GM11168 (cell line): ENCODE results near the gene SND1.
"Not testable (repeated sequence)": the region's sequence is repeated elsewhere in the genome, so short reads cannot be mapped to it uniquely, and the experiment has no call there.

Source experiments
- in situ Hi-C: fragments of 300-500 bp; cut with MboI; formaldehyde crosslinking; loops from one replicate; pipeline ENCODE4 v1.12.0; 2022; ENCODE audit warnings: low sequenced_read_pairs; ENCODE audit not compliant: unreplicated experiment

The SND1 gene

DNA sequence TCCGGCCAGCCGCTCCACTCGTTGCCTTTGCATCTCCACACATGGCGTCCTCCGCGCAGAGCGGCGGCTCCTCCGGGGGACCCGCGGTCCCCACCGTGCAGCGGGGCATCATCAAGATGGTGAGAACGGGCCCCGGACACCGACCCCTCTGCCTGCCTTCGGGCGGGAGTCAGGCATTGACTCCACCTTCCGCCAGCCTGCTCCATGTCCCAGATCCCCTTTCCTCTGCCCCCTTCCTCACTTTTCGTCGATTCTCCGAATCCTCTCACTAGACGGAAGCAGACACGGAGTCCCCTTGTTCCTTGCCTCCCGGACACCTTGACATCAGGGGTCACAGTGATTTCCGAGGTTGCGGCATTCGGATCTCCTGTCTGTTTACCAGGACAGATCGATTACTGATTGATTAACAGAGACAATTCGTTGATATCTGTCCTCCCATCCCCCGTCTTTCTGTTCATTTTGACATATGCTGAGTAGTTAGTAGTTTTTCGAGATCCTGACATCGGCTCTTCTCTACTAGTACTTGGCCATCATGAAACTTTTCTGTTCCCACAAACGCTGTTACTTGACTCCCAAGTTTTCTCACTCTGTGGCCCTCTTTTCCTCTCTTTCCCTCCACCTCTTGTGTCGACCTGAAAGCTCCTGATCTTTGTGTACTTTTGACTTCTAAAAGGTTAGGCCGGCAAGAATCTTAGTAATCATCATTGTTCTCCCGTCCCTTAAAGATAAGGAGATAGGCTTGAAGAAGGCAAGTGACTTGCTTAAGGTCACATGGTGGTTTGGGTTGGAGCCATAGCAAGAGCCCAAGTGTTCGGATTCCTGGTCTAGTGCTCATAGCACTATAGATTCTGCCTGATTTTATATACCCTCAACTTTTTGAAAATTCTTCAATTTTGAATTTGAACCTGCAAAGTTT lies 597 bp downstream of the SND1 start:
- in situ Hi-C loops, result no loop called here

DNA sequence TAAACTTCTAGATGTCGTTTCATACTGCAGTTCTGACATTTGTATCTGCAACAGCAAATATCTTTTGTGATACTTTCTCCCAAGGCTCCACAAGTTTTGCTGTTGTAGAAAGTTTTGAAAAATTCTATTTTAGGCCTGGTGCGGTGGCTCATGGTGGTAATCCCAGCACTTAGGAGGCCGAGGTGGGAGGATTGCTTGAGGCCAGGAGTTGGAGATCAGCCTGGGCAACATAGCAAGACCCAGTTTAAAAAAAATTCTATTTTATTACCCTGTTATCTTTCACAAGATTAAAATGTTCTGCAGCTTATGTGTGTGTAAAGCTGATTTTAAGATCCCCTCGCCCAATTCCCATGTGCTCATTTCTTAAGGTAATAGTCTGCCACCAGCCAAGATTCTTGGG lies 1.4 kb downstream of the SND1 start:
- in situ Hi-C loops, result no loop called here

DNA sequence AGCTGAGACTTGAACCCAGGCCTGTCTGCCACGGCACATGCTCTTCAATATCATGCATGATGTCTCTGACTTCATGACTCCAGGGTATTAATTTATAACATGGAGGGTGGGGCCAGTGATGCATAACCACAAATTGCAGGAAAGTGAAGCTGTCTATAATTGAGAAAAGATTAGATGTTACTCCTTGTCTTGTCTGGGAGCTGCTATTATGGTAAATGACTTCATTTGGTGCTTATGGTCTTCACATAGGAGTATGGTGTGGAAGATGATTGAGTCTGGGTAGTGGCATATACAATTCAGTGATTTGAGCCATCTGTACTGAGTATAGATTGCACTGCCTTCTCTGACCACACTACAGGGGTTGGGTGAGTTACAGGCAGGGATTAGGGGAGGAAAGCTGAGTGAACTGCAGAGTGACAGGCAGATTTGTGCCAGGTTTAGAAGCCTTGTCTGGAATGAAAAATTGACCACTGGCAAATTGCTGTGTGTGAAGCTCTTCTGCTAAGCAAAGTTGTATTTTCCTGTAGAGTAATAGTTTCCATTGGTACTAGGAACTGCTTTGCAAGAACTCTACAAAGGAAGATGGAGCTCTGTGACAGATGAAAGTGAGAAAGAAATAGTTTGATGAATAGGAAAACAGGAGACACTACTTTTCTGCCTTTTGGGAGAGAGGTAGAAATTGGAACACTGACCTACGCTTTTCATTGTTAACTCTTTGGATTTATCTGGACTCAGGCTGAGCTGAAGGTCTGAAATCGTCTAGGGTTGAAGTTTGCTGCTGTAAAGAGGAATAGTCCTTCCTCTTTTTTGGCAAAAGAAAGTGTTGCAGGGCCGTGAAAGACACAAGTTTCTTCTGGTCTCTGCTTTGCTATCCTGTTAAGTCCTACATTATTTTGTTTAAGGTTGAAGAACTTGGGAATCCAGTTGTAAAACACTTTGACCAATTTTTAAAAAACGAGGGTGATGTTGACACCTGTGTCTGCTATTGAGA lies 2.7 kb downstream of the SND1 start:
- in situ Hi-C loops, result no loop called here

DNA sequence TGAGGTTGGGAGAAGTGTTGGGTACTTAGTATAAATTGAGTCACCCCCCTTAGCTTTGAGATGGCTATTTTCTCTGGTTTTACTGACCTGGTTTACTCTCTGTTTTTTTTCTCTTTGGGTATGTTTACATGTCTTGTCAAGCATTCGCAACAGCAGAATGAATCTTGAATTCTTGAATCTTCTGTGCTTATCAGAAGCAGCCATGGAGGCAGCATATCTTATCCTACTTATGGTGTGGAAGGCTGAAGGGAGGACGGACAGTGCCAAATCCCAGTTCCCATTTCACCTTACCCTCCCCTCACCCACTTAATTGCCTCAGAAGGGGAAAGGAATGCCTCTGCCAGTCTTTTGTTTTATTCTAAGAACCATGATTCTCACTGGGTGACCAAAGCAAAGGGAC lies 3.7 kb downstream of the SND1 start:
- in situ Hi-C loops, result no loop called here

DNA sequence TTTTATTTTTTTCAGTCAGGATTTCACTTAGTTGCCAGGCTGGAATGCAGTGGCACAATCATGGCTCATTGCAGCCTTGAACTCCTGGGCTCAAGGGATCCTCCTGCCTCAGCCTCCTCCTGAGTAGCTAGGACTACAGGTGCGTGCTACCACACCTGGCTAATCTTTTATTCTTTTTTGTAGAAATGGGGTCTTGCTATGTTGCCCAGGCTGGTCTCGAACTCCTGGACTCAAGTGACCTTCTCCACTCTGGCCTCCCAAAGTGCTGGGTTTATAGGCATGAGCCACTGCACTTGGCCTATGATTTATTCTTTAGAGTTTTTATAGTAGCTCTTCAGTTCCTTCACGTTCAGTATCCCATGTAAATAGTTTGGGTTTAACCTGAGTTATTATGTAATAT lies 5.5 kb downstream of the SND1 start:
- in situ Hi-C loops, result no loop called here

DNA sequence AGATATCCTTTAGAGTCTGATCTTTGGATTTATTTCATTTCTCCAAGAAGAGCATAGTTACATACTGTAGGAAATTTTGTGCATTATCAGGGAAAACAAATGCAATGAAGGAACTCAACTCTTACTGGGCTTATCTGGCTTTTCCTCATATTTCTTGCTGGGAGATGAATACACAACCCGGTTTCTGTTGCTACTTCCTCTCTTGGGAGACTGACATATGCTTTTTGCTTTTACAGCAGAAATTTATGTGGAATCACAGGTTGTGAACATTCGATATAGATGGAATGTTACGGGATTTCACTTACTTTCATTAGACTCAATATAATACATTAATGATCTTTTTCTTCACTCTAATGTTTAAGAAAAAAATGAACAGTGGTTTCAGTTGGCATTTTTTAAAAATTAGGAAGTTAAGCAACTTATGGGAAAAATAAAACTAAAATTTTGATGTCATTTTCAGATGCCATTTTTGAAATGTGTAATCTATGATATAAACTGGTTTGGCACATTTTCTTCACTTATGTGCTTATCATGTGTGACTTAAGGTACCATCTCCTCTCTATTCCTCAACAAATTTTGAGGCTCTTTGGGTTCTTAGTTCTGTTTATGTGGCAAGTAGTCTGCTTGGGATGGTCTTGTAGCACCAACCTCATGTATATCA lies 7.1 kb downstream of the SND1 start:
- in situ Hi-C loops, result no loop called here

DNA sequence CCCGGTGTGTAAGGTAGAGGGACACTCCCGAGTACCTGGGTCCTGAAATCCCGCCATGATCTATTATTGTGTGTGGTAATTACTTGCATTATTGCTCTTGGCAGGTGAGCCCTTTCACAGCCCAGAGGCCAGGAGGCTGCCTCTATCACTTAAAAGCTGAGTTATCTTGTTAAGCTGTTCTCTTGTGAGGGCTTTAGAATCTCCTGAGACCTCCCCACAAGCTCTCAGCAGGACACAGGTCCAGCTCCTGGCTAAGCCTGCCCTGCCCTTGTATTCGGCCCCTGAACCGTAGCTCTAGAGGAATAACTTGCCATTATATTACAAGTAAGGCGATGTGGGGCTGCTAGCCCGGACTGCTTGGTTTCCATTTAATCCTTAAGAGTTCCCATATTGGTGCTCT lies 13.9 kb downstream of the SND1 start:
- in situ Hi-C loops, result no loop called here

DNA sequence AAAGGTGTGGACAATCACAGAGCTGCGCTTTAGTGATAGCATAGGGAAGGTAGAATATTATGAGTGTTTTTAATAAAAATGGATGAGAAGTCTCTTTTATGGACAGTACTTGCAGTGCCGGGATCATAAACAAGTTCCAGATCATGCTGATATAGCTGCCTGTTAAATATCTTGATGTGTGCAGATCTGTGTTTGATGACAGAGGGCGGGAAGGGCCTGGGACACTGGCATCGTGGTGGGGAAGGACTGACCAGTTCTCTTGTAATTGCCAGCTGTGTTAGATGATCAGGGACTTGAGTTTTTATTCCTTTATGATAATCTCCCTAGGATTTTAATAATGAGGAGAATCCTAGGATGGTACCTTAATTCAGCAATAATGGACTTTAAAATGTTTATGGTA lies 14.6 kb downstream of the SND1 start:
- in situ Hi-C loops, result no loop called here

DNA sequence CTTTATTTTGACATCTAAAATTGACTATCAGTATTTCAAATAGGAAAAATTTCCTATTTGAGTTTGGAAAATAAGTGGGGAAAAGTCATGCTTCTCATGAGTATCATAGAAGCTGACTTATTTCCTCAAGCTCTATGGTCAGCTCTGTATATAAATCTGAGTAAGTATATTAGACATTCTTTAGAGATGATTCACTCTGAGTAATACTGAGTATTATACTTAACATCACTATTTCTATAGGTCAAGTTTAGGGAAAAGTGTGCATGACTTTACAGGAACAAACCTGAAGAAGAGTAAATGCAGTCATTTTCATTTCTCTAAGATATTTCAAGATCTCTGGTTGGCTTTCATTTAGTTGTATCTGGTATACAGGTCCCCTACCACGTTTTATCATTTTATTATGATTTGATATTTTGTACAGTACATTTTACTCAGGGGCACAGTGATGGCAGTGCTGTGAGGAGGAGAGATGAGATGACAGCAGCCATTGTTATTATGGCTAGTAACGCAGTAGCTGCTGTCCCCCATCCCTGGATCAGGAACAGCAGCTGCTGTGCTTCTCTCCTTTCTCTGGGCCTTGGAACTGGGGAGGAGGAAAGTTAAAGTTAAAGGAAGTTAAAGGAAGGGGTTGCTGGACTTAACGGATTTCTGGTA lies 15.2 kb downstream of the SND1 start:
- in situ Hi-C loops, result no loop called here

DNA sequence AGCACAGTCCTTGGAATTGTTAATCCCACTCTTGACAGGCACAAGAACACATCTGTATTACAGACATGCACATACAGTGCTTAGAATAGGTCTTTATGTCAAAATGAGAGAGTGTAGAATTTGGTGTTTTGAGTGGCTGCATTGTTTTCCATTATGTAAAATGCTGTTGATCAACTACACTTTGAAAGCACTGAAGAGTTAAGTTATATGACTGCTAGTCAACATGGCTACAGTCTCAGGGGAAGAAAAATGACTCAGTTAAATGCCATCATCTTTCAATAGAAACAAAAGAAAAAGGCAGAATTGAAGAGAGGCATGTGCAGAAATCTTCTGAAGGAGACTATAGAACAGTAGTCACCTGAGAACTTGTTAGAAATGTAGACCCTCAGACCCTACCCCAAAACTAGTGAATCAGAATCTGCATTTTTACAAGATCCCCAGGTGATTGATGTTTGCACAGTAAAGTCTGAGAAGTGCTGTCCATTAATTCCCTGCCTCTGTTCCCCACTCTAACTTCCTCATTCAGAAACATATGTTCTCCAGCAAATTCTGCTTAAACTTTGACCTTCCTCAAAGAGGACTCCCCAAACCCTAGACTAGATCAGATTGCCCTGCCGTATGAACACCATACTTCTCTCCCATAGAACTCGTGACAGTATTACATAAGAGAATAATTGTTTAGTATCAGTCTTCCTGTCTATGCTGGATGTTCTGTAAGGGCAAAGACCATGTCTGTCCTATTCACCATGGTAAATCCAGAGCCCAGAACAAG lies 16.0 kb downstream of the SND1 start:
- in situ Hi-C loops, result no loop called here

DNA sequence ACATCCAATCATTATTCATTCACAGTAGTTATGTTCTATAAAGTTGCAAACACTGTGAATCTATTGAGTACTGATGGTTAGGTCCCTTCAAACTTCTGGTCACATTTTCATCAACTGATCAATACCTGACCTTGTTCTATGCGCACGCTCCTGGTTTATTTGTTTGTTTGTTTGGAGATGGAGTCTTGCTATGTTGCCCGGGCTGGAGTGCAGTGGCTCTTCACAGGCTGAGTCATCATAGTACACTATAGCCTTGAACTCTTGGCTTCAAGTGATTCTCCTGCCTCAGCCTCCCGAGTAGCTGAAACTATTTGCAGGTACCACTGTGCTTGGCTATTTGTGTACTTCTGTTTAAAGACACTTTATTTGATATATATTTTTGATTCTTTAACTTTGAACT lies 19.3 kb downstream of the SND1 start:
- in situ Hi-C loops, result no loop called here

DNA sequence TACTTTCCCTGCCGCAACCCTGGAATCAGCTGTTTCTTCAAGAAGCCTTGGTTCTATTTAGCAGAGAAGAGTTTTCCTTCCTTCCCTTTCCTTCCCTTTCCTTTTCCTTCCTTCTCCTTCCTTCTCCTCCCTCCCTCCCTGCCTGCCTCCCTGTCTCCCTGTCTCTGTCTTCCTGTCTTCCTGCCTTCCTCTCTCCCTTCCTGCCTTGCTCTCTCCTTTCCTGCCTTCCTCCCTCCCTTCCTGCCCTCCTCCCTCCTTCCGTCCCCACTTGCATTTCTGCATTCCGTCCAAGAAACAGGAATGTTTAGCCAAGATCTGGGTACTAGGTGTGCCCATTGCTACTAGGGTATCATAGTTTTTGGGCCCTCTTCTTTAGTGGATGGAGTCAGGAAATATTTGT lies 21.9 kb downstream of the SND1 start:
- in situ Hi-C loops, result no loop called here

DNA sequence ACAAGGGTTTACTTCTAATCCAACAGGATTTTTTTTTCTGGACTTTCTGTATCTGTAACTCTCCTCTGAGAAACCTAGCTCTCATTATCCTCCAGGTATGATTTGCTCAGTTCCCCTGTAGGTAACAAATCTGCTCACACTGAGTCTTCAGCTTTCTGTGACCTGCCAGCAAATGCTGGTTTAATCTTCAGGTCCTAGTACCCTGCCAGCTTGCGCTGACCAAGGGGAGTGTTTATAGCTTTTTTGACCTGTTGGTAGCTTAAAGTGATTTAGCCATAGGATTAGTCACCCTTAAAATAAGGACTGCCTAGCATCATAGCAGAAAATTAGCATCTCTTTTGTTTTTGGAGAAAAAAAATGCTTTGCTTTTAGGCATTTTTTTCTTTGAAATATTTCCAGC lies 22.4 kb downstream of the SND1 start:
- in situ Hi-C loops, result no loop called here

DNA sequence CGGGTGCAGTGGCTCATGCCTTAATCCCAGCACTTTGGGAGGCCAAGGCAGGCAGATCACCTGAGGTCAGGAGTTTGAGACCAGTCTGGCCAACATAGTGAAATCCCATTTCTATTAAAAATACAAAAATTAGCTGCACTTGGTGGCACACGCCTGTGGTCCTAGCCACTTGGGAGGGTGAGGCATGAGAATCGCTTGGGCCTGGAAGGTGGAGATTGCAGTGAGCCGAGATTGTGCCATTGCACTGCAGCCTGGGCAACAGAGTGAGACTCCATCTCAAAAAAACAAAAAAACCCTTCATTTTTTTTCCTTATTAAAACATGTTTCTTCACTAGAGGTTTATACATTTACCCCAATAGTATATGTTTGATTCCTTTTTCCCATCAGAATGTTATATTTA lies 22.9 kb downstream of the SND1 start:
- in situ Hi-C loops, result not testable (repeated sequence)

DNA sequence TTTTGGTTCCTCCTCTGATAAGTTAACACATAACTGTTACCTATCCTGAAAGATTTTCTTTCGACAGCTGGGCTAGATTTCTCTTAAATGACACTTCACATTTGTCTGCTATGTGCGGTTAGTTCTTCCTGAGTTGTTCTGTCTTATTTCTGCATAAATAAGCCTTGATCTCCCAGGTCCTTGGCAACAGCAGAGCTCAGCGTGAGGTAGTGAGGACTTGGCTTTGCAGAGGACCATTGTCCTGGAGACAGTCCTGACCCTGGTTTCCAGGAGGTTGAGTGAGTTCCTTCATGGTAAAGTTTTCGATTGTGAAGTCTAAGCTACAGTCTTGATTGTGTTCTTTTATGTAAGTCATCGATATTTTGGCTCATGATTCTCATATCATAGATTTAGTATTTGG lies 23.7 kb downstream of the SND1 start:
- in situ Hi-C loops, result no loop called here

DNA sequence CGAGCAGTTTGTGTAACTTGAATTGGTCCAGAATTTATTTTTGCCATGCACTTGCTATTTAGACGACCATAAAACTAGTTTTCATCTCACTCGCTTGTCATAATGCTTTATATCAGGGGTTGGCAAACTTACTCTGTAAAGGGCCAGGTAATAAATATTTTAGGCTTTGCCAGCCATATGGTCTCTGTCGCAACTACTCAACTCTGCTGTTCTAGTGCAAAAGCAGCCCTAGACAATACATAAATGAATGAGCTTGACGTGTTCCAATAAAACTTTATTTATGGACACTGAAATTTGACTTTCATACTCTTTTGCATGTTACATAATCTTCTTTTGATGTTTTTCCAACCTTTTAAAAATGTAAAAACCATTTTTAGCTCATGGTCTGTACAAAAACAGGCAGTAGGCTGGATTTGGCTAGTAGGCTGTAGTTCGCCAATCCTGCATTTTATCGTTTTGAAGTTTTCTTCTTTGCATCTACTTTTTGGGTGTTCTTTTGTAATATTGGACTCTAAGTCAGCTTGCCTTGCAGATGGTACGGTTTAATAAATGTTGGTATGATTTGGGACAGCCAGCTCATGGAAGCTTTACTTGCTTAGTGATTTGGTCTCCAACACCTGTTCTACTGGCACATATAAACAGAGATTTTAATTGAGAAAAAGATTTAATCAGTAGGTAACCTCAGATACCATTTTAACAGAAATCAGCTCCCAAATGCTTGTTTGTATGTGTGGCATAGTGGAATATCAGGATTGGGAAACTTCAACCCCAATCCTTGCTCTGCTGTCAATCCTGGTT lies 25.6 kb downstream of the SND1 start:
- in situ Hi-C loops, result no loop called here

DNA sequence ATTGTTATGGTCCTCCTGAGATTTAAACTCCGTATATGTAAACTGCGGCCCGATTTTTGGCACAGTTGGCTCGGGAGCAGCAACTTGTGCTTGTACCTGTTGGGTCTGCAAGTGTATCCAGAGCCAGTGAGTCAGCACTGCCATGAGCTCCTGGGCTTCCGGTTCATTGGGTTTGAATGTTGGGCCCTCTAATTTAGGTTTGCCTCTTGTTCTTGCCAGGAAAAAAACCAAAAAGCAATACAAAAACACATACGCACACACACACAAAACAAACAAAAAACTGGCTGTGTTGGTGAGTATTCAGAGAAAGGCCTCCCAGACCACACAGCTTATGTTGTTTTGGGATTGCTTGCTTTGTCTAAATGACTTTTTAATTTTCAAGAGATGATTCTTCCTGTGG lies 26.3 kb downstream of the SND1 start:
- in situ Hi-C loops, result no loop called here

DNA sequence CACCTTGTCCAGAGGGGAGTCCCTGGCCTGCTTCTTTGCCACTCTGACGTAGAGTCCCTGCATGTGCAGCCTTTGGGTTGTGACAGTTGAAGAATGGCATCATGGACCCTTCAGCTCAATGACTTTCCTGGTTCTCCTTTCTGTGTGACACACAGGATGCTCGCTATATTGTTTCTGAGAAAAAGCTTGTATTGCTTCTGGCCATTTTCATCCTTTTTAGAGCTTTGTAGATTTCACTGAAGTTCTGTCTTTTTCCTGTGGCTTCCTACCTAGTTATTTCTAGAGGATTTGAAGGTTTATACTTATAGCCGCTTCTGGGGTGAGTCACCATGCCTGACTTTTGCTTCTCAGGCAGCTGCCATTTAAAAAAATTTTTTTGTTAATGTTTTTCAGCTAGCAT lies 27.0 kb downstream of the SND1 start:
- in situ Hi-C loops, result no loop called here

DNA sequence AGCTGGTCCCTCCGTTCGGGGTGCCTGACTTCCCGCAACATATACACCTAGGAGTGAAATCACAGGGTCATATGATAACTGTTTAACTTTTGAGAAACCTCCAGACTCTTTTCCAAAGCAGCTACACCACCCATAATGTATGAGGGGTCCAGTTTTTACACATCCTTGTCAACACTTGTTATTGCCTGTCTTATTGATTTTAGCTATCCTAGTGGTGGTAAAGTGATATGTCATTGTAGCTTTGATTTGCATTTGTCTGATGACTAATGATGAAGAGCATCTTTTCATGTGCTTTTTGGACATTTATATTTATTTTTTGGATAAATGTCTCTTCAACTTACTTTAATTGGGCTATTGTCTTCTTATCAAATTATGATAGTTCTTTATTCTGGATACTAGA lies 29.0 kb downstream of the SND1 start:
- in situ Hi-C loops, result no loop called here
